Measurements from ENCODE around the gene IHH. TPM values are rescaled to one million over a fixed set of nuclear protein-coding genes. Genes with fewer than 3 reads are reported as not detected.

Gene IHH
- total RNA-seq, 1 donor from 2014 or later, result 10.8 TPM

DNA sequence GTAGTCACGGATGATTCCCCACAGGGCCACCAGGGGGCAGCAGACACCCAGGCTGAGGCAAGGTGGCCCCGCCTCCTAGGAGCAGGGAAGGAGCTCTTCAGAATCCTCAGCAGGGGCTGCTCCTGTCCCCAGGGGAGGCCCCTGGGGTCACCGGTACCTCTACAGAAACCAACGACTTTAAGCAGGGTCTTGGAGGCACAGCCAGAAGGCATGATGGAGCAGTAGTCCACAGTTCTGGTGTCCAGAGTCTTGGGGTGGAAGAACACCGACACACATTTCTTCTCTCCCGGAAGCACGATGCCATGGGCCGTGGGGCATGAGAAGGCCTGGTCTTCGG, 30.9 kb downstream of the IHH start:
- H3K4me1 Mint-ChIP-seq (ENCODE audit: unreplicated experiment), result no peaks in the 10 kb centered on the region
- no peaks in the 10 kb centered on the region for H3K9me3 Mint-ChIP-seq
- no peaks in the 10 kb centered on the region for H3K36me3 Mint-ChIP-seq
- peak; percentile 84 for DNase-seq (ENCODE audit: extremely low spot score, unreplicated experiment)
- H3K4me3 Mint-ChIP-seq, result no peak overlapping the region
- TF ChIP-seq, protein P1, sequence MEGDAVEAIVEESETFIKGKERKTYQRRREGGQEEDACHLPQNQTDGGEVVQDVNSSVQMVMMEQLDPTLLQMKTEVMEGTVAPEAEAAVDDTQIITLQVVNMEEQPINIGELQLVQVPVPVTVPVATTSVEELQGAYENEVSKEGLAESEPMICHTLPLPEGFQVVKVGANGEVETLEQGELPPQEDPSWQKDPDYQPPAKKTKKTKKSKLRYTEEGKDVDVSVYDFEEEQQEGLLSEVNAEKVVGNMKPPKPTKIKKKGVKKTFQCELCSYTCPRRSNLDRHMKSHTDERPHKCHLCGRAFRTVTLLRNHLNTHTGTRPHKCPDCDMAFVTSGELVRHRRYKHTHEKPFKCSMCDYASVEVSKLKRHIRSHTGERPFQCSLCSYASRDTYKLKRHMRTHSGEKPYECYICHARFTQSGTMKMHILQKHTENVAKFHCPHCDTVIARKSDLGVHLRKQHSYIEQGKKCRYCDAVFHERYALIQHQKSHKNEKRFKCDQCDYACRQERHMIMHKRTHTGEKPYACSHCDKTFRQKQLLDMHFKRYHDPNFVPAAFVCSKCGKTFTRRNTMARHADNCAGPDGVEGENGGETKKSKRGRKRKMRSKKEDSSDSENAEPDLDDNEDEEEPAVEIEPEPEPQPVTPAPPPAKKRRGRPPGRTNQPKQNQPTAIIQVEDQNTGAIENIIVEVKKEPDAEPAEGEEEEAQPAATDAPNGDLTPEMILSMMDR (conservative IDR thresholded peaks at IDR 0.05), result peak; percentile 95
- H3K27ac Mint-ChIP-seq, result no peak overlapping the region
- H3K27me3 Mint-ChIP-seq, result peaks cover 62% of the 10 kb centered on the region

- DNase-seq (ENCODE audit: extremely low spot score, unreplicated experiment), result no peak
- TF ChIP-seq, protein P1 (conservative IDR thresholded peaks at IDR 0.05), result no peak
- Mint-ChIP-seq H3K36me3 (no peaks in the 10 kb centered on the region), H3K9me3 (no peaks in the 10 kb centered on the region), H3K4me1 (ENCODE audit: unreplicated experiment) (no peaks in the 10 kb centered on the region), H3K4me3 (no peak overlapping the region), H3K27ac (no peak overlapping the region), H3K27me3 (peaks cover 57% of the 10 kb centered on the region)
These were observed 31.5 kb downstream of the IHH start for GRCh38 chr2:219028996-219029828.

DNA sequence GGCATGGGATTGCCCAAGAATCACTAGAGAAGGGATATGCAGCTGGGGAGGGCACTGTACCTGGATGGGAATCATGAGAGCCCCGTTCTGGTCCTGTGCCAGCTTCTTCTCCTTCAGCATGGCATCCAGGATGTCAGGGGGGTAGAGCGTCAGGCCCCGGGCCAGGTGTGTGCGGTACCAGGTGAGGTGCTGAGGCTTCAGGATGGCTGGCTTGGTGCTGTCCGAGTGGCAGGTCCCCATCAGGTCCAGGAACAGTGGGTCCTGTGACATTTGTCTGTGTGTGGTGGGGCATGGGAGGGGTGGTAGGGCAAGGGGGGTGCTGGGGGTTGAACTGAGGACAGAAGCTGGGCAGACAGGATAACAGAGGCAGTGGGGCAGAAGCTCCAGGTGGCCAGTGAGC, 32.6 kb downstream of the IHH start:
- H3K27me3 Mint-ChIP-seq, result peaks cover 46% of the 10 kb centered on the region
- H3K4me3 Mint-ChIP-seq, result no peak overlapping the region
- H3K36me3 Mint-ChIP-seq, result no peaks in the 10 kb centered on the region
- H3K4me1 Mint-ChIP-seq (ENCODE audit: unreplicated experiment), result no peaks in the 10 kb centered on the region
- DNase-seq (ENCODE audit: extremely low spot score, unreplicated experiment), result no peak
- TF ChIP-seq, protein P1 (conservative IDR thresholded peaks at IDR 0.05), result no peak
- H3K9me3 Mint-ChIP-seq, result no peaks in the 10 kb centered on the region
- no peak overlapping the region for H3K27ac Mint-ChIP-seq

DNA sequence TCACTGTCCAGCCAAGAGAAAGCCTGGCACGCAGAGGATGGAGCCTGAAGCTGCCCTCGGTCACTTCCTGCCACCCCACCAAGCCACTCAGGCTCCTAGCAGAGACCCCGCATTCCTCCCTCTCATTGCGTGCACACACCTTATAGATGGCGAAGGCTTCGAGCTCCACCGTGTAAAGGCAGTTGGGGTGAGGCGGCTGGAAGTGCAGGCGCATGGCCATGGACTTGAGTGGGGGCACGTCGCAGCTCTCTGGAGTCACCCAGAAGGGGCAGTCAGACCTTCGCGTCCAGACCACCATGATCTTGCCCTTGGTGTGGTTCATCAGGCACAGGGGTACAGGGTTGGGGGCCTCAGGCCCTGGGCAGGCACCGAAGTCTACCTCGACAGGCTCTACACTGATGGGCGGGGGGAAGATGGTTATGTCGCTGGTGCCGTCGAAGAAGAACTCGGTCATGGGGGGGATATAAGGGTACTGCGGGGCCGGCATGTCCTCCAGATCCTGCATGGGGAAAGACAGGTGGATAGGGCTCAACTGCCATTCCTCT, 33.1 kb downstream of the IHH start:
- TF ChIP-seq, protein P1 (conservative IDR thresholded peaks at IDR 0.05), result no peak
- H3K4me3 Mint-ChIP-seq, result no peak overlapping the region
- H3K9me3 Mint-ChIP-seq, result no peaks in the 10 kb centered on the region
- H3K27ac Mint-ChIP-seq, result no peak overlapping the region
- DNase-seq (ENCODE audit: extremely low spot score, unreplicated experiment), result no peak
- peaks cover 45% of the 10 kb centered on the region for H3K27me3 Mint-ChIP-seq
- H3K36me3 Mint-ChIP-seq, result no peaks in the 10 kb centered on the region
- H3K4me1 Mint-ChIP-seq (ENCODE audit: unreplicated experiment), result no peaks in the 10 kb centered on the region

GRCh38 chr2:219026946-219027345, 33.8 kb downstream of the IHH start:
- Mint-ChIP-seq H3K4me3 (no peak overlapping the region), H3K27ac (no peak overlapping the region), H3K4me1 (ENCODE audit: unreplicated experiment) (no peaks in the 10 kb centered on the region), H3K9me3 (no peaks in the 10 kb centered on the region), H3K27me3 (peaks cover 41% of the 10 kb centered on the region), H3K36me3 (no peaks in the 10 kb centered on the region)
- TF ChIP-seq, protein P1 (conservative IDR thresholded peaks at IDR 0.05), result no peak
- no peak for DNase-seq (ENCODE audit: extremely low spot score, unreplicated experiment)
